ENCODE data around the gene TCF4.

TCF4 gene

GRCh38 chr18:55573386-55573785 lies 14.6 kb downstream of the TCF4 start (continued):
- TF ChIP-seq PATZ1 (CRISPR knock-in tag; IDR thresholded peaks at IDR 0.05; ENCODE audit: borderline replicate concordance): no peak
- TF ChIP-seq TCF4 (CRISPR knock-in tag; IDR thresholded peaks at IDR 0.05; ENCODE audit: borderline replicate concordance): no peak
- TF ChIP-seq OSR1 (CRISPR knock-in tag; IDR thresholded peaks at IDR 0.05): no peak

DNA sequence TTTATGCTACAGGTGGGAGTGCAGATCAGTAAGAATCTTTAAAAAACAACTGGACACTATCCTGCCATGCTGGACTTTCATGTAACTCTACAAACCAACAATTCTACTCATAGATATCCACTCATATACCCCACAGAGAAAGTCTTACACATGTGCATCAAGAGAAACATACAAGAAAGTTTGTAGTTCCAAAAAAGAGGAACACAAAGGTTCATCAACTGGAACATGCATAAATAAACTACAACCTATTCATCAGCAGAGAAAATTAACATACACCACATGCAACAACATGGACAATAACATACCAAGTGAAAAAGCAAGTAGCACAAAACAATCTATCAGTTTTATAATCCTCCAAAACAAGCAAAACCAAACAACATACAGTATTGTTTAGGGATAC lies 17.0 kb downstream of the TCF4 start:
- ATAC-seq: no peak
- TF ChIP-seq ESRRG (CRISPR knock-in tag; IDR thresholded peaks at IDR 0.05): no peak
- no peak for TF ChIP-seq GLIS3 (CRISPR knock-in tag; IDR thresholded peaks at IDR 0.05)
- TF ChIP-seq POU6F1 (CRISPR knock-in tag; IDR thresholded peaks at IDR 0.05; ENCODE audit: borderline replicate concordance, low read depth): no peak
- no peak for TF ChIP-seq BACH2 (CRISPR knock-in tag; IDR thresholded peaks at IDR 0.05; ENCODE audit: borderline replicate concordance)
- no peak for TF ChIP-seq RARB (CRISPR knock-in tag; IDR thresholded peaks at IDR 0.05)
- no peak for TF ChIP-seq ZNF565 (CRISPR knock-in tag; conservative IDR thresholded peaks at IDR 0.05; ENCODE audit: low read depth)
- TF ChIP-seq ZC3H10 (CRISPR knock-in tag; IDR thresholded peaks at IDR 0.05): no peak
- no peak for TF ChIP-seq TOX (CRISPR knock-in tag; IDR thresholded peaks at IDR 0.05; ENCODE audit: borderline replicate concordance)
- no peak for TF ChIP-seq CSDC2 (CRISPR knock-in tag; IDR thresholded peaks at IDR 0.05)
- TF ChIP-seq ZNF70 (CRISPR knock-in tag; IDR thresholded peaks at IDR 0.05): no peak
- TF ChIP-seq, protein P1, sequence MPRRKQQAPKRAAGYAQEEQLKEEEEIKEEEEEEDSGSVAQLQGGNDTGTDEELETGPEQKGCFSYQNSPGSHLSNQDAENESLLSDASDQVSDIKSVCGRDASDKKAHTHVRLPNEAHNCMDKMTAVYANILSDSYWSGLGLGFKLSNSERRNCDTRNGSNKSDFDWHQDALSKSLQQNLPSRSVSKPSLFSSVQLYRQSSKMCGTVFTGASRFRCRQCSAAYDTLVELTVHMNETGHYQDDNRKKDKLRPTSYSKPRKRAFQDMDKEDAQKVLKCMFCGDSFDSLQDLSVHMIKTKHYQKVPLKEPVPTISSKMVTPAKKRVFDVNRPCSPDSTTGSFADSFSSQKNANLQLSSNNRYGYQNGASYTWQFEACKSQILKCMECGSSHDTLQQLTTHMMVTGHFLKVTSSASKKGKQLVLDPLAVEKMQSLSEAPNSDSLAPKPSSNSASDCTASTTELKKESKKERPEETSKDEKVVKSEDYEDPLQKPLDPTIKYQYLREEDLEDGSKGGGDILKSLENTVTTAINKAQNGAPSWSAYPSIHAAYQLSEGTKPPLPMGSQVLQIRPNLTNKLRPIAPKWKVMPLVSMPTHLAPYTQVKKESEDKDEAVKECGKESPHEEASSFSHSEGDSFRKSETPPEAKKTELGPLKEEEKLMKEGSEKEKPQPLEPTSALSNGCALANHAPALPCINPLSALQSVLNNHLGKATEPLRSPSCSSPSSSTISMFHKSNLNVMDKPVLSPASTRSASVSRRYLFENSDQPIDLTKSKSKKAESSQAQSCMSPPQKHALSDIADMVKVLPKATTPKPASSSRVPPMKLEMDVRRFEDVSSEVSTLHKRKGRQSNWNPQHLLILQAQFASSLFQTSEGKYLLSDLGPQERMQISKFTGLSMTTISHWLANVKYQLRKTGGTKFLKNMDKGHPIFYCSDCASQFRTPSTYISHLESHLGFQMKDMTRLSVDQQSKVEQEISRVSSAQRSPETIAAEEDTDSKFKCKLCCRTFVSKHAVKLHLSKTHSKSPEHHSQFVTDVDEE (CRISPR knock-in tag; IDR thresholded peaks at IDR 0.05): no peak
- no peak for TF ChIP-seq OSR1 (CRISPR knock-in tag; IDR thresholded peaks at IDR 0.05)
- no peak for TF ChIP-seq ARNTL (CRISPR knock-in tag; IDR thresholded peaks at IDR 0.05; ENCODE audit: borderline replicate concordance, low read depth)

- TF ChIP-seq, protein P1 (CRISPR knock-in tag; IDR thresholded peaks at IDR 0.05): no peak
- TF ChIP-seq RARB (CRISPR knock-in tag; IDR thresholded peaks at IDR 0.05) (no peak), ZFP30 (CRISPR knock-in tag; IDR thresholded peaks at IDR 0.05) (peak; percentile 98), SNAI2 (CRISPR knock-in tag; IDR thresholded peaks at IDR 0.05) (no peak), CREB5 (CRISPR knock-in tag; IDR thresholded peaks at IDR 0.05; ENCODE audit: low read depth) (no peak), GLIS3 (CRISPR knock-in tag; IDR thresholded peaks at IDR 0.05) (no peak)
- no peak for ATAC-seq
These were observed 21.5 kb downstream of the TCF4 start for GRCh38 chr18:55566456-55566935.

- ATAC-seq: no peak
- TF ChIP-seq ZFP30 (CRISPR knock-in tag; IDR thresholded peaks at IDR 0.05) (no peak), ZNF8 (CRISPR knock-in tag; IDR thresholded peaks at IDR 0.05) (no peak), POU6F1 (CRISPR knock-in tag; IDR thresholded peaks at IDR 0.05; ENCODE audit: borderline replicate concordance, low read depth) (no peak), ZC3H10 (CRISPR knock-in tag; IDR thresholded peaks at IDR 0.05) (no peak), ZNF565 (CRISPR knock-in tag; conservative IDR thresholded peaks at IDR 0.05; ENCODE audit: low read depth) (no peak), CSRNP3 (CRISPR knock-in tag; IDR thresholded peaks at IDR 0.05) (no peak), ESRRG (CRISPR knock-in tag; IDR thresholded peaks at IDR 0.05) (no peak), PATZ1 (CRISPR knock-in tag; IDR thresholded peaks at IDR 0.05; ENCODE audit: borderline replicate concordance) (no peak)
These were observed 28.3 kb downstream of the TCF4 start for GRCh38 chr18:55559739-55560138.

Measured in SK-N-SH treated with all-trans-retinoic acid at 6 μM for 48 hours (cell line).